ENCODE results near the gene EDIL3. TPM values are rescaled to one million over a fixed set of nuclear protein-coding genes. Genes with fewer than 3 reads are reported as not detected.

The EDIL3 gene
- total RNA-seq, 6 donors from 2014 or later: 14.7 to 40.1 (median 17.7) TPM

DNA sequence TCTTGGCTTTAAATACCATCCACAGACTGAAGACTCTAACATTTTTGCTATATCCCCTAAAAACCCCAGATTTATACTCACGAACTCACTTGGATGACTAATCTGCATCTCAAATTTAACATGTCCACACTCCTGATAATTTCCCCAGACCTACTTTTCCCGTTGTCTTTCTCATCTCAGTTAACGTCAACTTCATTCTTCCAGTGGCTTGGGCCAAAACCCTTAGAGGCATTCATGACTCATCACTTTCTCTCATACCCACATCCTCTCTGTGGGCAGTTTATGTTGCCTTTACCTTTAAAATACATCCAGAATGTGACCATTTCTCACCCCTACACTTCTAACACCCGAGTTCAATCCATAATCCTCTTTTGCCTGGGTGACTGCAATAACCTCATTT, 96.7 kb downstream of the EDIL3 start:
- no peak for DNase-seq
- no peak for ATAC-seq (ENCODE audit: low FRiP score in 2 of 2)
- WGBS, 2 donors: 57 to 66% methylated on average over 4 of the region's 4 CpGs
- Histone ChIP-seq H3K36me3 (no peaks in the 10 kb centered on the region), H3K27me3 (no peaks in the 10 kb centered on the region), H3K27ac (no peak overlapping the region), H3K4me1 (no peaks in the 10 kb centered on the region), H3K4me3 (no peak overlapping the region), H3K9me3 (no peaks in the 10 kb centered on the region)
- TF ChIP-seq POLR2AphosphoS5 (IDR thresholded peaks at IDR 0.05) (no peak), EP300 (IDR thresholded peaks at IDR 0.05) (no peak), POLR2A (IDR thresholded peaks at IDR 0.05) (no peak)
- TF ChIP-seq, protein P1, sequence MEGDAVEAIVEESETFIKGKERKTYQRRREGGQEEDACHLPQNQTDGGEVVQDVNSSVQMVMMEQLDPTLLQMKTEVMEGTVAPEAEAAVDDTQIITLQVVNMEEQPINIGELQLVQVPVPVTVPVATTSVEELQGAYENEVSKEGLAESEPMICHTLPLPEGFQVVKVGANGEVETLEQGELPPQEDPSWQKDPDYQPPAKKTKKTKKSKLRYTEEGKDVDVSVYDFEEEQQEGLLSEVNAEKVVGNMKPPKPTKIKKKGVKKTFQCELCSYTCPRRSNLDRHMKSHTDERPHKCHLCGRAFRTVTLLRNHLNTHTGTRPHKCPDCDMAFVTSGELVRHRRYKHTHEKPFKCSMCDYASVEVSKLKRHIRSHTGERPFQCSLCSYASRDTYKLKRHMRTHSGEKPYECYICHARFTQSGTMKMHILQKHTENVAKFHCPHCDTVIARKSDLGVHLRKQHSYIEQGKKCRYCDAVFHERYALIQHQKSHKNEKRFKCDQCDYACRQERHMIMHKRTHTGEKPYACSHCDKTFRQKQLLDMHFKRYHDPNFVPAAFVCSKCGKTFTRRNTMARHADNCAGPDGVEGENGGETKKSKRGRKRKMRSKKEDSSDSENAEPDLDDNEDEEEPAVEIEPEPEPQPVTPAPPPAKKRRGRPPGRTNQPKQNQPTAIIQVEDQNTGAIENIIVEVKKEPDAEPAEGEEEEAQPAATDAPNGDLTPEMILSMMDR (IDR thresholded peaks at IDR 0.05): no peak

DNA sequence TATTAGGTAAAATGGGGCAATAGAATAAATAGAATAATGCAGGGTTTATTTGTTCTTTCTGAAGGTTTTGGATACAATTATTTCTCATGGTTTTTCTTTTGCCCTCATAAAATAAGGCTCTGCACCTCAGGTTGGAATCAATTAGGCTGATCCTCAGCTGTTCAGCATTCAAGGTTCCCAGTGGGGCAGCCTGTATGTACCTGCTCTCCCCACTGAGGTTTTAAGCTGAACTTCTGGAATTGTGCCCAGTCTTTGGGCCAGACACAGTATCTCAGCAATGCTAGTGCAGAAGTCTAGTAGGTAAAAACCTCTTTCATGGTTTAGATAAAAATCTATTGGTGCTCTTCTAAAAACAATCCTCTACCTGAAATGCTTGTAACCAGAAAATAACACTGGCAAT, 98.0 kb downstream of the EDIL3 start:
- ATAC-seq (ENCODE audit: low FRiP score in 2 of 2) (no peak), DNase-seq (no peak)
- no peaks in the 10 kb centered on the region for H3K27me3 ChIP-seq
- H3K27ac ChIP-seq: no peak overlapping the region
- no peaks in the 10 kb centered on the region for H3K9me3 ChIP-seq
- no peaks in the 10 kb centered on the region for H3K4me1 ChIP-seq
- no peak overlapping the region for H3K4me3 ChIP-seq
- no peaks in the 10 kb centered on the region for H3K36me3 ChIP-seq
- TF ChIP-seq POLR2A (IDR thresholded peaks at IDR 0.05) (no peak), POLR2AphosphoS5 (IDR thresholded peaks at IDR 0.05) (no peak), EP300 (IDR thresholded peaks at IDR 0.05) (no peak)
- TF ChIP-seq, protein P1 (IDR thresholded peaks at IDR 0.05): no peak

DNA sequence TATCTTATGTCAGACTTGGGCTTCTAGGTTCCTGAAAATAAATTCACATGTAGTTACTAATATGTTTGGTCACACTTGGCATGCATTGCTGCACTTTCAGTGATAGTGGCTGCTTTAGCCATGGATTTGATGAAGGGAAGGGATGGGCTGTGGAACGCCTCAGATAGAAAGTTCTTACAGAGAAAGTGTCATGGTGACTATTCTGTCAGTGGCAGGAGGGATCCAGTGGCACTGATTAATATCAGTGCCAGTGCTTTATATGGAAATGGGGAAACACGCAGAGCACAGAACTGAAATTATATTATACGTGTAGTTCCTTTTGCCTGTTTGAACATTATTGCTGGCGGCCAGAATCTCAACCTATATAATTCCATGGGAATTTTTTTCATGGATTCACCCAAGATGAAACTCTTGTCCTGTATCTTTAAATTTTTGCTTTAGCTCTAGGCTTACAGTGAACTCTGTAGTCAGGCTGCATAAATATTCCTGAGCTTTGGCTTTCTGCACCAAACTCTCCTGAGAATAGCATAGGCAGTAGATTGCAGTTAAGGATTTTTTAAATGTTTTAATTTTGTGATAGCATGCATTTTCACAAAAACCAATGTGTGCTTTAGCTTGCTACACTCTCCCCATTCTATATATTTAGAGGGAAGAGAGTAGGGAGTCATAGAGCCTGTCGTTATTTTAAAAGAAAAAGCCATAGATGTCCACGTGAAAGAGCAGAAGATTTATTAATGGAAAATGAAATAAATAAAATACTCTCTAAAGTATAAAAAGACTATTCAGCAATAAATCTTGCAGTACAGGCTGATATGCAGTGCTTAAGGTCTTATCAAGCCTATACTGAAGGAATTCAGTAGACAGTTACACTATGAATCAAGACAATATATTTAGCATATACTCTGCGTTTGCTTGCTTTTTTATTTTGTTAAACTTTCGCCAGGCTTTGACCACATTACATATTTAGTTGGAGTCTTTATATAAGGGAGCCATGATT, 98.7 kb downstream of the EDIL3 start:
- H3K4me3 ChIP-seq: no peak overlapping the region
- no peaks in the 10 kb centered on the region for H3K36me3 ChIP-seq
- no peak overlapping the region for H3K27ac ChIP-seq
- TF ChIP-seq POLR2AphosphoS5 (IDR thresholded peaks at IDR 0.05): no peak
- TF ChIP-seq POLR2A (IDR thresholded peaks at IDR 0.05): no peak
- no peak for TF ChIP-seq EP300 (IDR thresholded peaks at IDR 0.05)
- TF ChIP-seq, protein P1 (IDR thresholded peaks at IDR 0.05): no peak
- DNase-seq (no peak), ATAC-seq (ENCODE audit: low FRiP score in 2 of 2) (no peak)
- H3K4me1 ChIP-seq: no peaks in the 10 kb centered on the region
- no peaks in the 10 kb centered on the region for H3K9me3 ChIP-seq
- H3K27me3 ChIP-seq: no peaks in the 10 kb centered on the region
- WGBS, 2 donors: 84 to 86% methylated on average over 8 of the region's 8 CpGs

DNA sequence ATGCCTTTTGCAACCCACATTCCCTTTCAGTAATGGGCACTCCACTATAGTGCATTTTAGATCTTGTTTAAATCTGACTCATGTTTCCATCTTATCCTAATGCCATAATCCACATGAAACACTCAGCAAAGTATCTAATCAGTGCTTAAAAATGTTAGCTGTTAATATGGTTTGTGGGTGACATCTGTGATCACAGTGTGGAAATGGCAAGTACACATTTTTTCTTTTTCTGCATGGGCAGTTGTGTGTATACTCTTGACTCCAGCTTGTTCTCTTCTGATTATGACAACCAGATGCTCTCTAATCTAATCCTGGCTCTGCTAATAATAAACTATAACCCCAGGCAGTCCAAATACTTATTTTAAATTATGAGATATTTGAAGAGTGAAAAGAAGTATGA, 103.3 kb downstream of the EDIL3 start:
- H3K27ac ChIP-seq: no peak overlapping the region
- H3K9me3 ChIP-seq: no peaks in the 10 kb centered on the region
- no peaks in the 10 kb centered on the region for H3K27me3 ChIP-seq
- ATAC-seq (ENCODE audit: low FRiP score in 2 of 2) (no peak), DNase-seq (no peak)
- no peaks in the 10 kb centered on the region for H3K36me3 ChIP-seq
- TF ChIP-seq, protein P1 (IDR thresholded peaks at IDR 0.05): no peak
- no peak for TF ChIP-seq POLR2AphosphoS5 (IDR thresholded peaks at IDR 0.05)
- no peak for TF ChIP-seq POLR2A (IDR thresholded peaks at IDR 0.05)
- no peak for TF ChIP-seq EP300 (IDR thresholded peaks at IDR 0.05)
- H3K4me3 ChIP-seq: no peak overlapping the region
- H3K4me1 ChIP-seq: no peaks in the 10 kb centered on the region

DNA sequence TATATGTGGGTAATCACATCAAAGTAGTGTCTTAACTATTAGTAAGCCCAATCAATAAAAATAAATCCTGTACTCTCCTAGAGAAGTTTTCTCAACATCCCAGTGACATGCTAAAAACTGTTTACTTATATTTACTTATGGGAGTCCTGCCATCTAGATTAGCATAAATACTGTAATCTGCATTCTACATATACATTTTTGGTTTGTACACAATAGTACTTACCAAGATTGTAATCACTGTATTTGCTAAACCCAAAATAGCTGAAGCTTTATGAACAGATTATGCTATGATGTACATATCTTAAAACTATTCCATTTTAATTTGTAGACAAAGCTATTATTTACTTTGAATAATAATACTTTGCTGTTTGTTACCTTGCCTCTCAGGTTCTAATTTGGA, 105.4 kb downstream of the EDIL3 start:
- Histone ChIP-seq H3K27me3 (no peaks in the 10 kb centered on the region), H3K4me1 (no peaks in the 10 kb centered on the region), H3K4me3 (no peak overlapping the region), H3K36me3 (no peaks in the 10 kb centered on the region), H3K27ac (no peak overlapping the region), H3K9me3 (no peaks in the 10 kb centered on the region)
- no peak for TF ChIP-seq EP300 (IDR thresholded peaks at IDR 0.05)
- DNase-seq (no peak), ATAC-seq (ENCODE audit: low FRiP score in 2 of 2) (no peak)

Measured in upper lobe of left lung (tissue), 6 donors.